ENCODE measurements around the gene PSMD3. TPM values are rescaled to one million over a fixed set of nuclear protein-coding genes. Genes with fewer than 3 reads are reported as not detected.

PSMD3 gene
- total and polyA plus RNA-seq, 8 donors, result 32.0 to 43.5 (median 39.4) TPM

DNA sequence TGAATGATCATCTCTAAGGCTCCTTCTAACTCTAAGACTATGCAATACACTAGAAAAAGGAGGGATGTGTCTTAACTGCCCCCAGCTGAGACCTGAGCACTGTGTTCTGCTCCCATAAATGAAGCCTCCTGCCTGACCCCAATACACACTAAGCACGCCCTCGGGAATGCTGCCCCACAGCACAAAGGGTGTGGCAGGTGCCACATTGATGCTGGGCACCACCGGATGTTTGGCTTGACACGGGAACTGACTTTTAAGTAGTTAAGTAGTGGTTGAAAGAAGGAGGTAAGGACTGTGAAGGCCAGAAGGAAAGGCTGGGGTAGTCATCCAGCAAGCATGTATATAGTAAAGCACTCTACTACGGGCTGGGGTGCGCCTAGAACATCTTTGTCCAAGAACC lies 13.8 kb upstream of the PSMD3 start:
- H3K9me3 ChIP-seq, result no peaks in the 10 kb centered on the region
- no peak overlapping the region for H3K27ac ChIP-seq
- H3K4me1 ChIP-seq, result no peaks in the 10 kb centered on the region
- no peak overlapping the region for H3K4me3 ChIP-seq
- no peaks in the 10 kb centered on the region for H3K27me3 ChIP-seq
- TF ChIP-seq, protein P1, sequence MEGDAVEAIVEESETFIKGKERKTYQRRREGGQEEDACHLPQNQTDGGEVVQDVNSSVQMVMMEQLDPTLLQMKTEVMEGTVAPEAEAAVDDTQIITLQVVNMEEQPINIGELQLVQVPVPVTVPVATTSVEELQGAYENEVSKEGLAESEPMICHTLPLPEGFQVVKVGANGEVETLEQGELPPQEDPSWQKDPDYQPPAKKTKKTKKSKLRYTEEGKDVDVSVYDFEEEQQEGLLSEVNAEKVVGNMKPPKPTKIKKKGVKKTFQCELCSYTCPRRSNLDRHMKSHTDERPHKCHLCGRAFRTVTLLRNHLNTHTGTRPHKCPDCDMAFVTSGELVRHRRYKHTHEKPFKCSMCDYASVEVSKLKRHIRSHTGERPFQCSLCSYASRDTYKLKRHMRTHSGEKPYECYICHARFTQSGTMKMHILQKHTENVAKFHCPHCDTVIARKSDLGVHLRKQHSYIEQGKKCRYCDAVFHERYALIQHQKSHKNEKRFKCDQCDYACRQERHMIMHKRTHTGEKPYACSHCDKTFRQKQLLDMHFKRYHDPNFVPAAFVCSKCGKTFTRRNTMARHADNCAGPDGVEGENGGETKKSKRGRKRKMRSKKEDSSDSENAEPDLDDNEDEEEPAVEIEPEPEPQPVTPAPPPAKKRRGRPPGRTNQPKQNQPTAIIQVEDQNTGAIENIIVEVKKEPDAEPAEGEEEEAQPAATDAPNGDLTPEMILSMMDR (IDR thresholded peaks at IDR 0.05), result no peak
- intact Hi-C loops (cut with DNase I), result no loop called here
- DNase-seq (no peak), FAIRE-seq (no peak), ATAC-seq (no peak)
- 63 to 71% methylated on average over 6 of the region's 6 CpGs for WGBS, 2 donors
- H3K36me3 ChIP-seq, result no peaks in the 10 kb centered on the region

DNA sequence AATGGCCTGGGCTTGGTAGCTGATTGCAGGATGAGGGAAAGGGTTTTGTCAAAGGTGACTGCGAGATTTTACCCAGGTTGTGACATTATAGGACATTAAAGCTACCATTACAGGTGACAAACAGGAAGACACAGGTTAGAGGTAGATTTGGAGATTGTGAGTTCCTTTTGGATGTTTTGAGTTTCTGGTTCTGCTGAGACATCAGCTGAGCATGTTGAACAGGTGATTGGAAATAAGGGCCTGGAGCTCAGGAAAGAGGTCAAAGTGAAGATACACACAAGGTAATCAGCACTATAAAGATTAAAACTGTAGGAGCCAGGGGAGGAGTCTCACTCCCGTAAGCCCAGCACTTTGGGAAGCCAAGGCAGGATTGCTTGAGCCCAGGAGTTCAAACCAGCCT lies 11.8 kb upstream of the PSMD3 start:
- TF ChIP-seq, protein P1 (IDR thresholded peaks at IDR 0.05), result no peak
- H3K27ac ChIP-seq, result no peak overlapping the region
- no peak for FAIRE-seq
- no peaks in the 10 kb centered on the region for H3K36me3 ChIP-seq
- H3K27me3 ChIP-seq, result no peaks in the 10 kb centered on the region
- no peak for DNase-seq
- no peaks in the 10 kb centered on the region for H3K9me3 ChIP-seq
- 69 to 79% methylated on average over 2 of the region's 2 CpGs for whole genome bisulfite sequencing, 2 donors
- no peaks in the 10 kb centered on the region for H3K4me1 ChIP-seq
- no peak for ATAC-seq
- intact Hi-C loops (cut with DNase I), result no loop called here
- H3K4me3 ChIP-seq, result no peak overlapping the region

DNA sequence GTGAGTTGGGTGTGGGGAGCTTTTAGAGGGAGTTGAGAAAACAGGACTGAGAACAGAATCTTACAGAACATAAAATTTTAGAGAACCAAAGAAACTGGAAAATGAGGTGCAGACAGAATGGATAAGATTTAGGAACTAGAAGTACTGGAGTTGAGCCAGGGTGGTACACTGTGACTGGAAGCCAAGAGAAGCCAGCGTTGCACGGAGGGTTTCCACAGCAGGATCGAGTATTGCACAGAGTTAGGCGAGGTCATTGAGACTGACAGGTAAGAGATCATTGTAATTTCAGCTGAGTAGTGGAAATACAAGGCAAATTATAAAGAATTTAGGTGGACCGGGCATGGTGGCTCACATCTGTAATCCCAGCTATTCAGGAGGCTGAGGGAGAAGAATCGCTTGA lies 11.2 kb upstream of the PSMD3 start:
- H3K9me3 ChIP-seq, result no peaks in the 10 kb centered on the region
- FAIRE-seq (no peak), ATAC-seq (no peak), DNase-seq (no peak)
- H3K36me3 ChIP-seq, result no peaks in the 10 kb centered on the region
- no peak overlapping the region for H3K27ac ChIP-seq
- 73 to 84% methylated on average over 6 of the region's 6 CpGs for WGBS, 2 donors
- TF ChIP-seq, protein P1 (IDR thresholded peaks at IDR 0.05), result no peak
- H3K4me3 ChIP-seq, result no peak overlapping the region
- intact Hi-C loops (cut with DNase I), result no loop called here
- no peaks in the 10 kb centered on the region for H3K4me1 ChIP-seq
- H3K27me3 ChIP-seq, result no peaks in the 10 kb centered on the region

DNA sequence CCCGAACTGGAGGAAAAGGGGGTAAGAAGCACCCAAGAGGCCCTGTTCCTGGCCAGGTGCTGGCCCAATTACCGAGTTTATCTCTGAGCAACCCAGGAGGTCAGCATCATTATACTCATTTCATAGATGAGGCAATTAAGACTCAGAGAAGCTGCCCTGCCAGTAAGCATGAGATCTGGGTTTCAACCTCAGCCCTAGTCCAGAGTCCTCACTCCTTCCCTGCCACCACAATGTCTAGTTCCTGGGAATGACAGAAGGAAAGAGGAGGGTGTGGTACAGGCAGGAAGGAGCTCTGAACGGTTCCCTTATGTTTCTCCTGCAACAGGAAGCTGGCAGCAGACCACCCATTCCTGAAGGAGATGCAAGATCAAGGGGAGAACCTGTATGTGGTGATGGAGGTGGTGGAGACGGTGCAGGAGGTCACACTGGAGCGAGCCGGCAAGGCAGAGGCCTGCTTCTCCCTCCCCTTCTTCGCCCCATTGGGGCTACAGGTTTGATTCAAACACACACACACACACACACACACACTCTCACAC lies 10.4 kb upstream of the PSMD3 start:
- H3K36me3 ChIP-seq, result no peaks in the 10 kb centered on the region
- WGBS, 2 donors, result 49 to 50% methylated on average over 7 of the region's 7 CpGs
- TF ChIP-seq, protein P1 (IDR thresholded peaks at IDR 0.05), result no peak
- no peaks in the 10 kb centered on the region for H3K9me3 ChIP-seq
- no peaks in the 10 kb centered on the region for H3K4me1 ChIP-seq
- H3K4me3 ChIP-seq, result no peak overlapping the region
- intact Hi-C loops (cut with DNase I), result no loop called here
- ATAC-seq, result no peak
- no peak for DNase-seq
- no peaks in the 10 kb centered on the region for H3K27me3 ChIP-seq
- H3K27ac ChIP-seq, result no peak overlapping the region
- FAIRE-seq, result no peak

DNA sequence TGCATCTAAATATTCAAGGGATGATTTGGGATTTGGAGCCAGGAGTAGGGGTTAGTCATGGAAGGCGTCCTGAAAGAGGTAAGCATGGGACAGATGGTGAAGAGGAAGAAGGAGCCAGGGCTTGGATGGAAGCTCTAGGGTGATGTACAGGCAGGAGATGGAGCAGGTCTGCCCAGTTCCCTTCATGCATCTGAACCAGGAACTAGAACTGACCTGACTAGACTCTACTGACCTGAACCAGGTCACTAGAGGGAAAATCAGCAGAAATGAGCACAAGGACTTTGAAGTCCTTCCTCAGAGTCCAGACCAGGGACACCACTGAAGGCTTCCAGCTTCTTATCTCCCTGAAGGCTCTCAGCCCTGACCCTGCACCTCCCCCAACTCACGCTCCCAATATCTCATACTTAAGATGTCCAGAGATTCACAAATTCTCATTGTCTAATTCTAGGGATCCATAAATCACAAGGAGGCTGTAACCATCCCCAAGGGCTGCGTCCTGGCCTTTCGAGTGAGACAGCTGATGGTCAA lies 9.5 kb upstream of the PSMD3 start:
- no peak for ATAC-seq
- Histone ChIP-seq H3K9me3 (no peaks in the 10 kb centered on the region), H3K36me3 (no peaks in the 10 kb centered on the region), H3K27me3 (no peaks in the 10 kb centered on the region), H3K27ac (no peak overlapping the region), H3K4me1 (no peaks in the 10 kb centered on the region), H3K4me3 (no peak overlapping the region)
- intact Hi-C loops (cut with DNase I), result no loop called here
- FAIRE-seq, result no peak
- TF ChIP-seq, protein P1 (IDR thresholded peaks at IDR 0.05), result no peak
- no peak for DNase-seq
- WGBS, 2 donors, result 69 to 83% methylated on average over 4 of the region's 4 CpGs
